ENCODE results near the gene AMDHD2. TPM values are rescaled to one million over a fixed set of nuclear protein-coding genes. Genes with fewer than 3 reads are reported as not detected.

AMDHD2 gene
- total and polyA plus RNA-seq, 2 of the 13 experiments (the other 11 are each of a cell fraction or from before 2014, with no cell fraction given): 33.5 to 39.1 TPM

DNA sequence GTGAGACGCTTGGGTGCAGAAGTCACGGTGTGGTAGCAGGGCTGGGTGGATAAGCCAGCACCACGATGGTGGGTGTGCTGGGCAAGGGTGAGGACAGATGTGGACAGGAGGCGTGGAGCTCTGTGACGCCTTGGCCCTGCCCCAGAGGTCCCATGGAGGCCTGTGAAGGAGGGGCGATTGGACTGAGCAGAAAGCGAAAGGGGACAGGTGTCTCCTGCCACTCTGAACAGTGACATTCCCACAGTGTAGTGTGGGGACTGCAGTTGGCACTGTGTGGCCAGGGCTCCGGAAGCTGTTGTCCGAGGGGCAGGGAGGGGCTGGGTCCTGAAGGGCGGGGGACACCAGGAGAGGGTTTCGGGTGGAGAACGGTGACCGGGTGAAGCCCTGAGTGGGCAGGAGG, 37.9 kb upstream of the AMDHD2 start:
- CTCF ChIA-PET (ENCODE audit: low intra/inter-chr PET ratio, low total read pairs): no interaction called here
- Histone ChIP-seq H3K79me2 (ENCODE audit: insufficient read depth, low read length) (peaks cover 59% of the 10 kb centered on the region), H3K27me3 (ENCODE audit: control insufficient read depth in 1 of 2, insufficient read depth in 2 of 2, low read length in 2 of 2) (no peaks in the 10 kb centered on the region), H3K4me2 (ENCODE audit: low read depth, low read length) (no peak overlapping the region), H3K9ac (ENCODE audit: insufficient read depth, low read depth, low read length) (no peak overlapping the region), H3K4me3 (replicated peaks in 1 of 3; ENCODE audit: insufficient read depth in 1 of 3, low read depth in 2 of 3, low read length in 3 of 3) (no peak overlapping the region), H2AFZ (ENCODE audit: low read length) (no peak overlapping the region), H3K27ac (ENCODE audit: extremely low read length, insufficient read depth, low read length) (no peak overlapping the region), H3K4me1 (ENCODE audit: insufficient read depth, low read length) (peaks cover 69% of the 10 kb centered on the region), H3K9me3 (ENCODE audit: low read length) (no peaks in the 10 kb centered on the region), H3K36me3 (replicated peaks in 1 of 2; ENCODE audit: control insufficient read depth in 1 of 2, insufficient read depth in 2 of 2, low read length in 2 of 2) (peaks cover 2 to 5% of the 10 kb centered on the region in 2 experiments; a peak in 2 of 5 replicates), H4K20me1 (ENCODE audit: insufficient read depth, low read length) (peaks cover 33% of the 10 kb centered on the region)
- DNase-seq (ENCODE audit: low spot score) (no peak), FAIRE-seq (no peak), ATAC-seq (no peak)
- 96% methylated on average over 13 of the region's 13 CpGs for WGBS (ENCODE audit: low lambda C conversion rate)
- in situ Hi-C loops (cut with HindIII; ENCODE audit: extremely low pct_ligation_motif_present, low pct_unique_long_range_greater_than_20kb) (no loop called here), intact Hi-C loops (cut with micrococcal nuclease; ENCODE audit: unreplicated experiment) (no loop called here)
- TF ChIP-seq SRY (CRISPR knock-in tag; IDR thresholded peaks at IDR 0.05) (no peak), ZNF720 (CRISPR knock-in tag; IDR thresholded peaks at IDR 0.05) (no peak), ZNF614 (CRISPR knock-in tag; IDR thresholded peaks at IDR 0.05; ENCODE audit: borderline replicate concordance) (no peak), ASH2L (IDR thresholded peaks at IDR 0.05; ENCODE audit: insufficient read length, low read depth, low read length) (no peak), ZNF580 (CRISPR knock-in tag; IDR thresholded peaks at IDR 0.05; ENCODE audit: borderline replicate concordance, low read depth) (no peak), AGO2 (optimal IDR thresholded peaks at IDR 0.05; ENCODE audit: low read depth, low read length) (no peak), PAWR (CRISPR knock-in tag; IDR thresholded peaks at IDR 0.05; ENCODE audit: borderline replicate concordance) (no peak)
- BruUV-seq (replicated peaks): no TSS peak
- POLR2A ChIA-PET: no interaction called here

- Histone ChIP-seq H3K4me2 (ENCODE audit: low read depth, low read length) (no peak overlapping the region; the same call in 1 of the 2 replicates), H3K27ac (ENCODE audit: extremely low read length, insufficient read depth, low read length) (no peak overlapping the region), H3K4me1 (ENCODE audit: insufficient read depth, low read length) (peaks cover 63% of the 10 kb centered on the region), H3K36me3 (replicated peaks in 1 of 2; ENCODE audit: control insufficient read depth in 1 of 2, insufficient read depth in 2 of 2, low read length in 2 of 2) (peaks cover 2 to 5% of the 10 kb centered on the region in 2 experiments; a peak in 2 of 5 replicates), H3K79me2 (ENCODE audit: insufficient read depth, low read length) (peaks cover 56% of the 10 kb centered on the region), H3K27me3 (ENCODE audit: control insufficient read depth in 1 of 2, insufficient read depth in 2 of 2, low read length in 2 of 2) (no peaks in the 10 kb centered on the region), H3K9me3 (ENCODE audit: low read length) (no peaks in the 10 kb centered on the region), H3K9ac (ENCODE audit: insufficient read depth, low read depth, low read length) (no peak overlapping the region), H4K20me1 (ENCODE audit: insufficient read depth, low read length) (peaks cover 31% of the 10 kb centered on the region), H3K4me3 (replicated peaks in 1 of 3; ENCODE audit: insufficient read depth in 1 of 3, low read depth in 2 of 3, low read length in 3 of 3) (no peak overlapping the region), H2AFZ (ENCODE audit: low read length) (no peak overlapping the region)
- intact Hi-C loops (cut with micrococcal nuclease; ENCODE audit: unreplicated experiment): no loop called here
- DNase-seq (ENCODE audit: low spot score) (no peak), ATAC-seq (no peak), FAIRE-seq (no peak)
- BruUV-seq (replicated peaks): no TSS peak
- in situ Hi-C loops (cut with HindIII; ENCODE audit: extremely low pct_ligation_motif_present, low pct_unique_long_range_greater_than_20kb): no loop called here
- CTCF ChIA-PET (ENCODE audit: low intra/inter-chr PET ratio, low total read pairs): no interaction called here
- POLR2A ChIA-PET: no interaction called here
- 91% methylated on average over 32 of the region's 32 CpGs for WGBS (ENCODE audit: low lambda C conversion rate)
- TF ChIP-seq ZBTB33 (CRISPR knock-in tag; IDR thresholded peaks at IDR 0.05): peak; percentile 82
- TF ChIP-seq RBFOX2 (IDR thresholded peaks at IDR 0.05; ENCODE audit: low read depth, low read length): 0 out of 2 replicates have a peak, but pooled peaks have one; percentile 21
- no peak for TF ChIP-seq ZBTB10 (CRISPR knock-in tag; IDR thresholded peaks at IDR 0.05; ENCODE audit: borderline replicate concordance)
Observed at GRCh38 chr16:2482708-2483534, 37.2 kb upstream of the AMDHD2 start.
